H9 (cell line): ENCODE results near the gene TAGLN3. TPM values are rescaled to one million over a fixed set of nuclear protein-coding genes. Genes with fewer than 3 reads are reported as not detected.

ENCODE experiments used
- DNase-seq: peaks from one replicate; pipeline ENCODE4 v3.0.0-alpha.2; 2017
- H2AFZ ChIP-seq: one replicate; pipeline ENCODE4 v1.6.1; 2013; ENCODE audit warnings: mild to moderate bottlenecking, low read length, control low read depth, moderate library complexity
- H2AK5ac ChIP-seq: 2 replicates; pipeline ENCODE4 v1.6.1; 2013; ENCODE audit warnings: low read length, control low read depth, mixed read lengths; ENCODE audit not compliant: insufficient read length
- H2BK120ac ChIP-seq: one replicate; pipeline ENCODE4 v1.6.1; 2013; ENCODE audit warnings: low read depth, mild to moderate bottlenecking, low read length, control low read depth, inconsistent platforms; ENCODE audit not compliant: poor library complexity, severe bottlenecking
- H2BK12ac ChIP-seq: 2 replicates; pipeline ENCODE4 v1.6.1; 2013; ENCODE audit warnings: low read length, control low read depth, mixed read lengths, low read depth; ENCODE audit not compliant: insufficient read length
- H2BK15ac ChIP-seq: 2 replicates; pipeline ENCODE4 v1.6.1; 2013; ENCODE audit warnings: low read depth, low read length, control low read depth
- H2BK20ac ChIP-seq: one replicate; pipeline ENCODE4 v1.6.1; 2013; ENCODE audit warnings: low read depth, mild to moderate bottlenecking, low read length, control low read depth, inconsistent platforms; ENCODE audit not compliant: poor library complexity, severe bottlenecking
- H2BK5ac ChIP-seq: 2 replicates; pipeline ENCODE4 v1.6.1; 2013; ENCODE audit warnings: low read length, control low read depth, mixed read lengths; ENCODE audit not compliant: insufficient read length
- H3K14ac ChIP-seq: 2 replicates; pipeline ENCODE4 v1.6.1; 2013; ENCODE audit warnings: low read length, control low read depth; ENCODE audit not compliant: insufficient read depth
- H3K18ac ChIP-seq: 2 replicates; pipeline ENCODE4 v1.6.1; 2013; ENCODE audit warnings: low read depth, mild to moderate bottlenecking, mixed read lengths, low read length, control low read depth; ENCODE audit not compliant: insufficient read length
- H3K23ac ChIP-seq: 2 replicates; pipeline ENCODE4 v1.6.1; 2013; ENCODE audit warnings: low read length, control low read depth, mixed read lengths, low read depth; ENCODE audit not compliant: insufficient read length
- H3K23me2 ChIP-seq: 2 replicates; pipeline ENCODE4 v1.6.1; 2013; ENCODE audit warnings: low read depth, mild to moderate bottlenecking, mixed read lengths, low read length, control low read depth; ENCODE audit not compliant: insufficient read length, poor library complexity, severe bottlenecking
- H3K27ac ChIP-seq: 2 replicates; pipeline ENCODE4 v1.5.1; 2013; ENCODE audit warnings: low read length, control low read depth, mixed read lengths, low read depth; ENCODE audit not compliant: insufficient read length
- H3K27me3 ChIP-seq: 2 replicates; pipeline ENCODE4 v1.6.1; 2013; ENCODE audit warnings: low read length, control low read depth, inconsistent platforms; ENCODE audit not compliant: insufficient read depth
- H3K4ac ChIP-seq: 2 replicates; pipeline ENCODE4 v1.6.1; 2013; ENCODE audit warnings: low read depth, mild to moderate bottlenecking, control low read depth, inconsistent platforms, low read length, moderate library complexity
- H3K4me1 ChIP-seq: 2 replicates; pipeline ENCODE4 v1.6.1; 2013; ENCODE audit warnings: low read length, control low read depth, inconsistent platforms; ENCODE audit not compliant: insufficient read depth
- H3K4me2 ChIP-seq: 2 replicates; pipeline ENCODE4 v1.6.1; 2013; ENCODE audit warnings: low read length, control low read depth, mixed read lengths; ENCODE audit not compliant: insufficient read length, insufficient read depth
- H3K56ac ChIP-seq: 2 replicates; pipeline ENCODE4 v1.6.1; 2013; ENCODE audit warnings: low read depth, mild to moderate bottlenecking, mixed read lengths, low read length, control low read depth; ENCODE audit not compliant: insufficient read length
- H3K79me1 ChIP-seq: 2 replicates; pipeline ENCODE4 v1.6.1; 2013; ENCODE audit warnings: low read depth, mild to moderate bottlenecking, moderate library complexity, low read length, control low read depth, inconsistent platforms; ENCODE audit not compliant: insufficient read depth, poor library complexity, severe bottlenecking
- H3K79me2 ChIP-seq: 2 replicates; pipeline ENCODE4 v1.6.1; 2013; ENCODE audit warnings: low read length, control low read depth, inconsistent platforms; ENCODE audit not compliant: insufficient read depth
- H3K9ac ChIP-seq: 2 replicates; pipeline ENCODE4 v1.6.1; 2013; ENCODE audit warnings: low read length, control low read depth, mixed read lengths; ENCODE audit not compliant: insufficient read length; ENCODE audit errors: extremely low read depth
- H3K9me3 ChIP-seq: one replicate; pipeline ENCODE4 v1.6.1; 2013; ENCODE audit warnings: low read depth, low read length, inconsistent platforms; ENCODE audit not compliant: control insufficient read depth
- H3T11ph ChIP-seq: one replicate; pipeline ENCODE4 v1.6.1; 2013; ENCODE audit warnings: mild to moderate bottlenecking, low read length, control low read depth, inconsistent platforms
- H4K20me1 ChIP-seq: one replicate; pipeline ENCODE4 v1.6.1; 2013; ENCODE audit not compliant: control insufficient read depth, insufficient read length, insufficient read depth
- H4K5ac ChIP-seq: 2 replicates; pipeline ENCODE4 v1.6.1; 2013; ENCODE audit warnings: low read depth, mild to moderate bottlenecking, mixed read lengths, low read length, control low read depth; ENCODE audit not compliant: insufficient read length
- H4K8ac ChIP-seq: replicated peaks from 2 replicates; pipeline ENCODE4 v1.6.1; 2013; ENCODE audit warnings: low read length, control low read depth, mixed read lengths, low read depth; ENCODE audit not compliant: insufficient read length
- H4K91ac ChIP-seq: 2 replicates; pipeline ENCODE4 v1.6.1; 2013; ENCODE audit warnings: low read depth, mild to moderate bottlenecking, moderate library complexity, mixed read lengths, low read length, control low read depth; ENCODE audit not compliant: insufficient read length
- H3K27ac Mint-ChIP-seq, 3 experiments: 2 replicates in 2 of 3; 3 replicates in 1 of 3; pipeline ENCODE4 v1.8.0; 2020 to 2021; ENCODE audit warnings: mixed read lengths in 3 of 3, mild to moderate bottlenecking in 1 of 3, moderate library complexity in 1 of 3
- H3K27me3 Mint-ChIP-seq: 2 replicates; pipeline ENCODE4 v1.8.0; 2021; ENCODE audit warnings: low read depth, mild to moderate bottlenecking, moderate library complexity, mixed read lengths
- H3K36me3 Mint-ChIP-seq, 3 experiments: 2 replicates in 2 of 3; 3 replicates in 1 of 3; pipeline ENCODE4 v1.8.0; 2020 to 2021; ENCODE audit warnings: low read depth in 3 of 3, mixed read lengths in 3 of 3; ENCODE audit not compliant: insufficient read depth in 1 of 3
- H3K4me1 Mint-ChIP-seq, 2 experiments: 2 replicates each; pipeline ENCODE4 v1.8.0; 2020; ENCODE audit warnings: mixed read lengths in 2 of 2
- H3K4me3 Mint-ChIP-seq, 2 experiments: 2 replicates in 1 of 2; 3 replicates in 1 of 2; pipeline ENCODE4 v1.8.0; 2020 to 2021; ENCODE audit warnings: mild to moderate bottlenecking in 2 of 2, mixed read lengths in 2 of 2, moderate library complexity in 1 of 2
- H3K9me3 Mint-ChIP-seq, 2 experiments: 2 replicates in 1 of 2; 3 replicates in 1 of 2; pipeline ENCODE4 v1.8.0; 2020; ENCODE audit warnings: mild to moderate bottlenecking in 2 of 2, mixed read lengths in 2 of 2, moderate library complexity in 1 of 2
- WGBS: extraction: QIAGEN DNeasy Blood & Tissue Kit; methylation state at CpG from one replicate; pipeline ENCODE4 v1.1.7; 2013; ENCODE audit warnings: missing lambda C conversion rate, low lambda C conversion rate, mixed read lengths; ENCODE audit not compliant: insufficient read length; ENCODE audit errors: extremely low coverage; 5-methylcytosine and 5-hydroxymethylcytosine counted together
- total RNA-seq: library from RNA; stranded (reverse); gene quantifications from 2 replicates; pipeline ENCODE4 v1.2.1, GENCODE V29; 2021
- TF ChIP-seq, protein P1 (sequence below): fragments of 200-600 bp; sonication (generic); conservative IDR thresholded peaks from 3 replicates; pipeline ENCODE4 v1.8.0; 2021; ENCODE audit warnings: antibody characterized with exemption, mild to moderate bottlenecking

Gene TAGLN3
- total RNA-seq, 1 experiment from 2014 or later: 6.4 TPM

DNA sequence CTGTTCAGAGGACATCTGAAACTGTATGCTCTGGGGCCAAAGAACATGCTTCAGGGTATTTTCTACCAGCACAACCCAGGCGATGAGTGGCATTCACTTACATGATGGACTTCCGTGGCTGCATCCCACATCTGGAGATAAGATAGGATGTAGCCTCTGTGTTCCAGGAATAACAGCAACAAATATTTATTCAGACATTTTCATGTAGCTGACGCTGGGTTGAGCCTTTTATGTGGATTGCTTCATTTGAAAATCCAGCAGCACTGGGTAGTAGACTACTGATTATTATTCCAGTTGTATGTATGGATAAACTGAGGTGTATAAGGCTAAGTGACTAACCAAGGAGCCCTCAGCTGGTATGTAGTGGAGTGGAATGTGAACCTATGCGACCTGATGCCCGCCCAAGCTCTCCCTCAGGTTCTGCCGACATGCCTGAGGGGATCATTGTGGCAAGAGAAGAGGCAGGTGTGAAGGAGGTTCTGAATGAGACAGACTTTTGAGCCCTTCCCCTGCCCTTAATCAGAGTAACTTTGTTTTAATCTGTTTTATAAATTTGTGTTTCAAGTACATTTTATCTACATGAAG, 45.8 kb upstream of the TAGLN3 start:
- H3K27me3 ChIP-seq: no peaks in the 10 kb centered on the region; the same call in 1 of the 2 replicates
- no peak overlapping the region for H2AK5ac ChIP-seq
- Mint-ChIP-seq H3K27ac (no peak overlapping the region), H3K4me3 (no peak overlapping the region), H3K9me3 (no peaks in the 10 kb centered on the region; a peak in 1 of 5 replicates), H3K36me3 (peaks cover 0 to 2% (median 0%) of the 10 kb centered on the region in 3 experiments; a peak in 2 of 7 replicates), H3K4me1 (peaks cover 33 to 35% of the 10 kb centered on the region in 2 experiments), H3K27me3 (peaks cover 11% of the 10 kb centered on the region)
- no peak overlapping the region for H3K18ac ChIP-seq
- no peak overlapping the region for H3K4me2 ChIP-seq
- H2AFZ ChIP-seq: no peak overlapping the region
- H2BK20ac ChIP-seq: no peak overlapping the region
- no peaks in the 10 kb centered on the region for H3K9me3 ChIP-seq
- no peak for DNase-seq
- no peaks in the 10 kb centered on the region for H4K20me1 ChIP-seq
- H3K14ac ChIP-seq: no peak overlapping the region
- H3K23ac ChIP-seq: no peak overlapping the region
- H3K23me2 ChIP-seq: no peaks in the 10 kb centered on the region
- TF ChIP-seq, protein P1, sequence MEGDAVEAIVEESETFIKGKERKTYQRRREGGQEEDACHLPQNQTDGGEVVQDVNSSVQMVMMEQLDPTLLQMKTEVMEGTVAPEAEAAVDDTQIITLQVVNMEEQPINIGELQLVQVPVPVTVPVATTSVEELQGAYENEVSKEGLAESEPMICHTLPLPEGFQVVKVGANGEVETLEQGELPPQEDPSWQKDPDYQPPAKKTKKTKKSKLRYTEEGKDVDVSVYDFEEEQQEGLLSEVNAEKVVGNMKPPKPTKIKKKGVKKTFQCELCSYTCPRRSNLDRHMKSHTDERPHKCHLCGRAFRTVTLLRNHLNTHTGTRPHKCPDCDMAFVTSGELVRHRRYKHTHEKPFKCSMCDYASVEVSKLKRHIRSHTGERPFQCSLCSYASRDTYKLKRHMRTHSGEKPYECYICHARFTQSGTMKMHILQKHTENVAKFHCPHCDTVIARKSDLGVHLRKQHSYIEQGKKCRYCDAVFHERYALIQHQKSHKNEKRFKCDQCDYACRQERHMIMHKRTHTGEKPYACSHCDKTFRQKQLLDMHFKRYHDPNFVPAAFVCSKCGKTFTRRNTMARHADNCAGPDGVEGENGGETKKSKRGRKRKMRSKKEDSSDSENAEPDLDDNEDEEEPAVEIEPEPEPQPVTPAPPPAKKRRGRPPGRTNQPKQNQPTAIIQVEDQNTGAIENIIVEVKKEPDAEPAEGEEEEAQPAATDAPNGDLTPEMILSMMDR: no peak
- no peaks in the 10 kb centered on the region for H3K79me1 ChIP-seq
- no CpG with 5 or more reads among the region's 6 CpGs for WGBS
- H4K8ac ChIP-seq: no peak overlapping the region
- no peak overlapping the region for H2BK120ac ChIP-seq
- H3K9ac ChIP-seq: no peak overlapping the region
- no peaks in the 10 kb centered on the region for H3K79me2 ChIP-seq
- H3K4ac ChIP-seq: no peak overlapping the region
- H2BK12ac ChIP-seq: no peak overlapping the region
- H3K4me1 ChIP-seq: peaks cover 9% of the 10 kb centered on the region; the same call in 1 of the 2 replicates
- H3K56ac ChIP-seq: no peak overlapping the region
- H3K27ac ChIP-seq: no peak overlapping the region
- no peak overlapping the region for H2BK15ac ChIP-seq
- H3T11ph ChIP-seq: no peak overlapping the region
- no peak overlapping the region for H4K5ac ChIP-seq
- no peak overlapping the region for H2BK5ac ChIP-seq
- no peak overlapping the region for H4K91ac ChIP-seq
